Epidermal melanocyte (primary cell): ENCODE measurements around the gene TRPV5.

Source experiments
- DNase-seq: peaks from one replicate; pipeline ENCODE4 v3.0.0; 2011; ENCODE audit warnings: low spot score; ENCODE audit not compliant: insufficient read length

Gene TRPV5

GRCh38 chr7:142940966-142941535, 7.5 kb upstream of the TRPV5 start:
- DNase-seq: no peak

- DNase-seq: no peak
Observed at GRCh38 chr7:142939226-142939910, 5.8 kb upstream of the TRPV5 start, which contains the start of gene LLCFC1. Gene LLCFC1 (plus strand): TSS chr7:142939484. CDS start chr7:142939622, 138 bp downstream.

GRCh38 chr7:142938611-142939010, 5.1 kb upstream of the TRPV5 start:
- no peak for DNase-seq

- DNase-seq: no peak
Observed at GRCh38 chr7:142935941-142936565, 2.5 kb upstream of the TRPV5 start.

- no peak for DNase-seq
Observed at GRCh38 chr7:142934056-142934455, 510 bp upstream of the TRPV5 start.

GRCh38 chr7:142933092-142933475, 462 bp downstream of the TRPV5 start:
- DNase-seq: no peak

- no peak for DNase-seq
Observed at GRCh38 chr7:142932386-142933091, 1.0 kb downstream of the TRPV5 start.

- no peak for DNase-seq
Observed at GRCh38 chr7:142930126-142930730, 3.3 kb downstream of the TRPV5 start.

GRCh38 chr7:142927949-142928348, 5.6 kb downstream of the TRPV5 start:
- no peak for DNase-seq

GRCh38 chr7:142927085-142927745, 6.3 kb downstream of the TRPV5 start:
- no peak for DNase-seq

- no peak for DNase-seq
Observed at GRCh38 chr7:142925413-142925812, 8.1 kb downstream of the TRPV5 start.

GRCh38 chr7:142923391-142923790, 10.2 kb downstream of the TRPV5 start:
- DNase-seq: no peak

GRCh38 chr7:142919656-142920055, 13.9 kb downstream of the TRPV5 start:
- no peak for DNase-seq

- DNase-seq: no peak
Observed at GRCh38 chr7:142918901-142919300, 14.6 kb downstream of the TRPV5 start.

- no peak for DNase-seq
Observed at GRCh38 chr7:142917447-142917846, 16.1 kb downstream of the TRPV5 start.

- no peak for DNase-seq
Observed at GRCh38 chr7:142916508-142916907, 17.0 kb downstream of the TRPV5 start.

- DNase-seq: no peak
Observed at GRCh38 chr7:142915315-142915714, 18.2 kb downstream of the TRPV5 start.

GRCh38 chr7:142914121-142914520, 19.4 kb downstream of the TRPV5 start:
- DNase-seq: no peak

GRCh38 chr7:142913566-142913965, 20.0 kb downstream of the TRPV5 start:
- no peak for DNase-seq

GRCh38 chr7:142913051-142913450, 20.5 kb downstream of the TRPV5 start:
- no peak for DNase-seq

- DNase-seq: no peak
Observed at GRCh38 chr7:142910481-142910880, 23.1 kb downstream of the TRPV5 start.
